CD4-positive, alpha-beta T cell treated with Interferon gamma for 1 hour (primary cell): ENCODE data around the gene CCDC27.
A peak's percentile ranks its signal among the peaks of the same experiment; 100 is the strongest.
"Not testable (repeated sequence)": the region's sequence is repeated elsewhere in the genome, so short reads cannot be mapped to it uniquely, and the experiment has no call there.

Experiments
- DNase-seq: peaks from one replicate; pipeline ENCODE4 v3.0.0-alpha.2; 2020

CCDC27 gene

GRCh38 chr1:3796215-3797061, 44.2 kb downstream of the CCDC27 start, which contains the start of gene LRRC47:
LRRC47 (minus strand) TSS chr1:3796498; CDS start chr1:3796476, 22 bp downstream.
- peak; percentile 92 for DNase-seq

DNA sequence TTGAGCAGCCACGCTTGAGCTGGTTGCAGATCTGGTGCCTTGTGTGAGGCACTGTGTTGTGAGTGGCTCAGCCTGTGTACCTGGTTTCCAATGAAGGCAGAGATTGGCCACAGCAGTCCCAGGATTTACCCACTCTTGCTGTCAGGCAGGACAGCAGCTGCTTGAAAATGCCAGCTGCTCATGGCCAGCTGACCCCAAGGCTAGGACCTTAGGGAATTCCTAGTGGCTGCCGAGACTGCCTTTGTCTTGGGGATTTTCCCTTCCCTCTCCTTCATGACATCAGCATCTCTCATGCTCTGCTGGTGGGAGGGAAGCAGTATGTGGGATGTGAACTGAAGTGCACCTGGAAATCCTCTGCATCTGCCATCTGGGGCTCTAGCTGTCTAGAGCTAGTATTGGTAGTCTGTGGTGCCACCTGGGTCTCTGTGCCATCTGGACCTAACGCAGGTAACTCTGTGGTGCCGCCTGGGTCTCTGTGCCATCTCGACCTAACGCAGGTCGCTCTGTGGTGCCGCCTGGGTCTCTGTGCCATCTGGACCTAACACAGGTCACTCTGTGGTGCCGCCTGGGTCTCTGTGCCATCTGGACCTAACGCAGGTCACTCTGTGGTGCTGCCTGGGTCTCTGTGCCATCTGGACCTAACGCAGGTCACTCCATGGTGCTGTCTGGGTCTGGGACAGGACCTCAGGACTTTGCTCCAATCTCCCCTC, 47.9 kb downstream of the CCDC27 start:
- DNase-seq: no peak

- not testable (repeated sequence) for DNase-seq
These were observed 48.5 kb downstream of the CCDC27 start for GRCh38 chr1:3800795-3801194.

- no peak for DNase-seq
These were observed 51.8 kb downstream of the CCDC27 start for GRCh38 chr1:3803905-3804626.

DNA sequence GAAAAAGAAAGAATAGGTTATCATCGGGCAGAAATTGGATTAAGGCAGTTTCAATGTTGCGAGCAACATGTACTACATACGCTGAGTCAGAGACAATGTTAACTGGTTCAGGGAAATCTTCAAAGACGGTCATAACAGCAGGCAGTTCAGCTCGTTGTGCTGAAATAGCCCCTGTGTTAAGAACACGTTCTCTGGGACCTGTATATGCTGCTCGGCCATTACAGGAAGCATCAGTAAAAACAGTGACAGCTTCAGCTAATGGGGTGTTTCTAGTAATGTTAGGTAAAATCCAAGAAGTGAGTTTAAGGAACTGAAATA, 52.3 kb downstream of the CCDC27 start:
- DNase-seq: not testable (repeated sequence)

GRCh38 chr1:3805038-3805437, 52.8 kb downstream of the CCDC27 start:
- DNase-seq: no peak

DNA sequence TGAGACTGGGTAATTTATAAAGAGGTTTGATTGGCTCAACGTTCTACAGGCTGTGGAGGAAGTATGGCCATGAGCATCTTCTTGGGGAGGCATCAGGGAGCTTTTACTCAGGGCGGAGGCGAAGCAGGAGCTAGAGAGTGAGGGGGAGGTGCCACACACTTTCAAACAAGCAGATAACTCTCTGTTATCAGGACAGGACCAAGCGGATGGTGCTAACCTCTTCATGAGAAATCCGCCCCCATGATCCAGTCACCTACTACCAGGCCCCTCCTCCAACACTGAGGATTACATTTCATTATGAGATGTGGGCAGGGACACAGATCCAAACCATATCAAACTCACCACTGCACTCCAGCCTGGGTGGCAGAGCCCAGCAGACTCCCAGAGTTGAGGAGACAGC, 55.5 kb downstream of the CCDC27 start:
- no peak for DNase-seq

DNA sequence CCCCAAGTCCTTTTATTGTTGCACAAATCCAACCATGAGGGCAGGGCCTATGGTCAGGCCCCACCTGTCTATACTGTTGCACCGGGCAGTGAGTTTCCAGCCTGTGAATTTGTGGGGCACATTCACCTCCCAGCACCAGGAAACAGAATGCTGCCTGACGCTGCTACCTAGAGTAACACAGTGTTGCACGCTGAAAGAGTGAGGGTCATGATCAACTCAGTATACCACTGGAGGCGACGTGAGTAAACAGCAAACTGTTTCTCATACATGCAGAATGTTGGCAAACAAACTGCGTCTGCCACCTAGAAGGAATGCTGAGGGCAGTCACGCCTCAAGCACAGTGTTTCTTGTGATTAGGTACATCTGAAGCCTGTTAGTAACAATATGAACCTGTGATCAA, 57.4 kb downstream of the CCDC27 start:
- no peak for DNase-seq

DNA sequence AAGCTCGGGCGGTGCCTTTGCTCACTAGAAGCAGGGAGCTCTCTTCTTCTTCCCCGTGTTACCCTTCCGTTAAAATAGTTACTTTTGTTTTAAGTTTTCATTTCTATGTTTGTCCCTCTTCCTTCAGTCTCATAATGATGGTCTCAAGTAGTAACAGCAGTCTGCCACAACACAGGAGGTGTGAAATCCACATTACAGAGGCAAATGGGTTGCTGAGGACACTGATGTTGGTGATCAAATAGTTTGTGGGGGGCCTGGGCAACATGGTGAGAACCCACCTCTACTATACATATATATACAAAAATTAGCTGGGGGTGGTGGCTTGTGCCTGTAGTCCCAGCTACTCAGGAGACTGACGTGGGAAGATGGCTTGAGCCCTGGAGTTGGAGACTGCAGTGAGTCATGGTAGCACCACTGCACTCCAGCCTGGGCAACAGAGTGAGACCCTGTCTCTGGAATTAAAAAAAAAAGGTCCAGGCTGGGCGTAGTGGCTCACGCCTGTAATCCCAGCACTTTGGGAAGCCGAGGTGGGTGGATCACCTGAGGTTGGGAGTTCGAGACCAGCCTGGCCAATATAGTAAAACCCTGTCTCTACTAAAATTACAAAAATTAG, 58.0 kb downstream of the CCDC27 start:
- not testable (repeated sequence) for DNase-seq

DNA sequence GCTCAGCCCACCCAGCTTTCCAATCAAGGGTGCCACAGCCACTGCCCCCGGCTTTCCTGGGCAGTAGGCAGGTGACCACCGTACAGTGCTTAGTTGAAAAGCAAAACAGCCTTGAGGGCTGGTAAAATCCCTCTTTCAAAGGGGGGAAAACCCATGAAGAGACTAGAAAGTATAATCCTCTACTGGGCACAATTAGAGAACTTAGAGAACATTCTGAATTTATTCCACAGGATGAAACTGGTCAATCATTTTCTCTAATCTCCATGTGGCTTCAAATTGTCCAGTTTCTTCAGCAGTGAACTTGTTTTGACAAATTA, 59.3 kb downstream of the CCDC27 start:
- DNase-seq: no peak

GRCh38 chr1:3814065-3814464, 61.8 kb downstream of the CCDC27 start:
- DNase-seq: no peak

GRCh38 chr1:3814771-3815561, 62.7 kb downstream of the CCDC27 start:
- DNase-seq: no peak

GRCh38 chr1:3816331-3817137, 64.3 kb downstream of the CCDC27 start:
- no peak for DNase-seq

DNA sequence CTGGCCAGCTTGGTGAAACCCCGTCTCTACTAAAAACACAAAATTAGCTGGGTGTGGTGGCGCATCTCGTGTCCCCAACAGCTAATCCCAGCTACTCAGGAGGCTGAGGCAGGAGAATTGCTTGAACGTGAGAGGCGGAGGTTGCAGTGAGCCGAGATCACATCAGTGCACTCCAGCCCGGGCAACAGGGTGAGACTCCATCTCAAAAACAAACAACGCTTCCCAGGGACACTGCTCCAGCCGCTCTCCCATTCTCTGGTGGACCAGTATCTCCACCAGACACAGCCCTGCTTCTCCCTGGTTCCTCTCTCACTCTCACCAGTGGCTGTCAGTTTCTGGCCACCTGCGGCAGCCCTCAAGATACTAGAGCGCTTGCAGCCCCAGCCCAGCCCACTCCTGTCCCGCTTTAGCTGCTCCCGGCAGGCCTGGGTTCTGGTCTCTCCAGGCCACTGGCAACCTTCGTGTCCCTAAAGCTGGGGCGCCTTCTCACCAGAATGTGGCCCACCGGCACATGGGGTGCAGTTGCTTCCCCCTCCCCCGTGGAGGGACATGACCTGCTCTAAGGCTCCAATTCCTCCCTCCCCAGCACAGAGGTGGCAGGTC, 65.0 kb downstream of the CCDC27 start:
- no peak for DNase-seq

GRCh38 chr1:3817821-3818597, 65.8 kb downstream of the CCDC27 start:
- no peak for DNase-seq

DNA sequence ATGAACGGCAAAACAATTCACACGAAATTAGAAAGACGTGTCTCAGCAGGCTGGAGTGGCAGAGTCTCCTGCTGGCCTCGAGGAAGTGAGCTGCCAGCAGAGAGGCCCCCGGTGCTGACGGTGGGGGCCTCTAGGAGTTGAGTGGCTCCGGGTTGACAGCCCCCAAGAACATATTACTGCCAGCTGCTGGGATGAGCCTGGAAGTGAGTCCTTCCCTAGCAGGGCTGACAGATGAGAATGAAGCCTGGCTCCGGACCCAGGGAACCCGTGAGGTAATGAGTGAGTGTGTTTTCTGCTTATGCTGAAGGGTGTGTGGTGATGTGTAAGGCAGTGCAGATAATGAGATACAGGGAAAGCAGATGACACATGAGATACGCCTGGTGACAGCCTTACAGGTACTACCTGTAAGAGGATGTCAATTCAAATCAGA, 67.5 kb downstream of the CCDC27 start:
- DNase-seq: no peak

DNA sequence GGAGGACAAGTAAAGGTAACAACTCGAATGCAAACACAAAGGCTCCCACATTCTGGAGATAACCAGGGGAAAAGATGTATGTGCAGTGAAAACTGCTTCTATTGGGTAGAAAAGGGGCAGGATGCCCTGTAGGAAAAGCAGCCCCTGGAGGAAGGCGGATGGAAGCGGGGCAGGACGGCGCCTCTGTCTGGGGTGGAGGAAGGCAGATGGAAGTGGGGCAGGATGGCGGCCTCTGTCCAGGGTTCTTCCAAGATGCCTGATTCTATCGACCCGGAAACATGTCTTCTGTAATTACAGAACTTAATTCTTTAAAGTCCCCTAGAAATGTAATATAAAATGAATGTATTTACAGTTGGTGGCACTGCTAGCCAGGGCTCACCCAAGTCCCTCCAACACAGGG, 68.1 kb downstream of the CCDC27 start:
- no peak for DNase-seq

DNA sequence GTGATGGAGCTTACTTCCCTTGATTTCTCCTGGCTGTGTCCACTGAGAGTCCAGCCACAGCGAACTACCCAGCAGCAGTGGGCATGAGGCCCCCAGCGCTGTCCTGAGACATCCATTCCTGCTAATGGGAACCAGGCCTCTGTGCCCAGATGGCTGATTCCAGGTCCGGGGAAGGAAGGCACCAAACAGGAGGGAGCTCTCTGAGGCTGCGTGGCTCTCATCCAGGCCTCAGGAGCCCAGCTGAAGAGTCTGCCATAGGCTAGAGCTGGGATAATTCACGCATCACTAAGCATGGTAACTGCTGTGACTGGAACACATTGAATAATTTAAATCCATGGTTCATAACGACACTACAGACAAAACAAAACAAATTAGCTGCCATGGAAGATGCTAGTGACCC, 68.8 kb downstream of the CCDC27 start:
- no peak for DNase-seq
